Retinal pigment epithelial cell (primary cell): ENCODE data around the gene MYO18B.

Experiments used
- DNase-seq: peaks from one replicate; pipeline ENCODE4 v3.0.0-alpha.2; 2010; ENCODE audit warnings: low read depth
- H3K4me3 ChIP-seq: 2 replicates; pipeline ENCODE4 v1.5.1; 2011; ENCODE audit warnings: mild to moderate bottlenecking, low read length, control low read depth, moderate library complexity
- TF ChIP-seq, protein P1 (sequence below): conservative IDR thresholded peaks from 2 replicates; pipeline ENCODE4 v1.5.1; 2011; ENCODE audit warnings: low read depth, low read length, control low read depth, inconsistent platforms

MYO18B gene

DNA sequence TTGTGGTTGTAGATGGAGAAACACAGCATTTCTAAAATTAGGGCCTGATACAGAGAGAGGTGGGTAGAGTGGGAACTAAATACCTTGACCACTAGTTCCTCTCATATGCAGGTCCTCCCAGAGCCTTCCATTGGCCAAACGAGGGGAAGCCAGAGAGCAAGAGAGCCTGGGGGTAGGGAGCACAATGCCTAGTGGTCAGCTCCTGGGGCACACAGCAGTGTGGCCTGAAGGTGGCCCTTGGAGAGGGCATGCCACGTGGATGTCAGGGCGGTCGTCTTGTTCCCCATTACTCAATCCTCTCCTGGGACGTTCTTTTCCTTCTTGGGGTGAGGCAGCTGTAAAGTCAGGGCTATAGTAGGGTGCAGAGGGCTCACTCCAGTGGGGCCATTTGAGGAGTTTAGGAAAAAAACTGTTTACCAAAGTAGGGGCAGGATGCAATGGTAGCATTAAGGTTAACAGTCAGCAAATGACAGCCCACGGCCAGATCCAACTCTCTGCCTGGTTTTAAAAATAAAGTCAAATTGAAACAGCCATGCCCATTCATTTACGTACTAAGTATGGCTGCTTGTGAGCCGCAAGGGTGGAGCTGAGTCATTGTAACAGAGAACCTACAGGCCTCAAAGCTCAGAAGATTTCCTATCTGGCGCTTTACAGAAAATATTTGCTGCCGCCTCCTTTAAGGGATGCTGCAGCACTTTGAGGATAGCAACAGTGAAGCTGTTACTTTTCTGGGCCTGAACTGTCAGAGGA lies 7.6 kb downstream of the MYO18B start:
- no peak overlapping the region for H3K4me3 ChIP-seq
- TF ChIP-seq, protein P1, sequence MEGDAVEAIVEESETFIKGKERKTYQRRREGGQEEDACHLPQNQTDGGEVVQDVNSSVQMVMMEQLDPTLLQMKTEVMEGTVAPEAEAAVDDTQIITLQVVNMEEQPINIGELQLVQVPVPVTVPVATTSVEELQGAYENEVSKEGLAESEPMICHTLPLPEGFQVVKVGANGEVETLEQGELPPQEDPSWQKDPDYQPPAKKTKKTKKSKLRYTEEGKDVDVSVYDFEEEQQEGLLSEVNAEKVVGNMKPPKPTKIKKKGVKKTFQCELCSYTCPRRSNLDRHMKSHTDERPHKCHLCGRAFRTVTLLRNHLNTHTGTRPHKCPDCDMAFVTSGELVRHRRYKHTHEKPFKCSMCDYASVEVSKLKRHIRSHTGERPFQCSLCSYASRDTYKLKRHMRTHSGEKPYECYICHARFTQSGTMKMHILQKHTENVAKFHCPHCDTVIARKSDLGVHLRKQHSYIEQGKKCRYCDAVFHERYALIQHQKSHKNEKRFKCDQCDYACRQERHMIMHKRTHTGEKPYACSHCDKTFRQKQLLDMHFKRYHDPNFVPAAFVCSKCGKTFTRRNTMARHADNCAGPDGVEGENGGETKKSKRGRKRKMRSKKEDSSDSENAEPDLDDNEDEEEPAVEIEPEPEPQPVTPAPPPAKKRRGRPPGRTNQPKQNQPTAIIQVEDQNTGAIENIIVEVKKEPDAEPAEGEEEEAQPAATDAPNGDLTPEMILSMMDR: no peak
- no peak for DNase-seq

DNA sequence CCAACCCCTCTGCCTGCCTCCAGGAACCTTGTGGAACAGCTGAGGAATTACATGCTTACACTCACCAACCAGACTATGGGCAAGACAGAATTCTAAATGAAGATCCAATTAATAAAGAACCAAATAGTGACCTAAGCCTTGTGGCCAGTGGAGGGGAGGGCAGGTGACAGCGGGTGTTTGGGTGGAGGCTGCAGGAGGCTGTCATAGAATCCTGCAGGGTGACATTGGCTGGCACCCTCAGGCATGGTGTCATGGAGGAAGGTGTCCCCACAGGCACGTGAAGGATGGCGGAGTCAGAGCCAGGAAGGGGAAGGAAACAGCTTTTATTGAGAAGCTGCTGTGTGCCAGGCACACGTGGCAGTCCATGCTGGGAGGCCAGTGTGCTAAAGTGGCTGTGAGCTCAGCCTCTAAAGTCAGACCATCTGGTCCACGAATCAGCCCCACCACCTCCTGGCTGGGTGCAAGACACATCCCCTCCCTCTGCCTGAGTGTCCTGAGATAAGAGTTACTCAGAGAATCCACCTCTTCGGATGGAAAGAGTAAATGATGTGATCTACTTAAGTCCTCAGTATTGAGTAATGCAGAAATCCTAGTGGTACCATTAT lies 8.7 kb downstream of the MYO18B start:
- TF ChIP-seq, protein P1: no peak
- no peak for DNase-seq
- H3K4me3 ChIP-seq: no peak overlapping the region

DNA sequence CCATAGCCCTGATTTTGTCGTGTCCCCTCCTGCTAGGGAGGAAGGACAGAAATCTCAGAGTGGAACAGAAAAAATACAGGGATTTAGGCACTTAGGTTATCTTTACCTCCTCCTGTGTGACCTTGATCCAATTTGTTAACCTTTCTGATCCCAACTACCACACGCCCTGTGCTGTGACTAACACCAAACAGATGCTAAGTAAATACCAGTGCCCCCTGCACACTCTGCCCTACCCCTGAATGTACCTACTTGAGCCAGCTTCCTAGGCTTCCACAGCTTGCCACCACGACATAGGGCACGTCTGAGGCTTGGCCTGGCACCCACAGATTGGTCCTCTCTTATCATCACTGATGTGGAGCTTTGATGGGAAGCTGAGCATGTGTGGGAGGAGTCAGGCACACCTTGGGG lies 9.2 kb downstream of the MYO18B start:
- H3K4me3 ChIP-seq: no peak overlapping the region
- TF ChIP-seq, protein P1: no peak
- DNase-seq: no peak

DNA sequence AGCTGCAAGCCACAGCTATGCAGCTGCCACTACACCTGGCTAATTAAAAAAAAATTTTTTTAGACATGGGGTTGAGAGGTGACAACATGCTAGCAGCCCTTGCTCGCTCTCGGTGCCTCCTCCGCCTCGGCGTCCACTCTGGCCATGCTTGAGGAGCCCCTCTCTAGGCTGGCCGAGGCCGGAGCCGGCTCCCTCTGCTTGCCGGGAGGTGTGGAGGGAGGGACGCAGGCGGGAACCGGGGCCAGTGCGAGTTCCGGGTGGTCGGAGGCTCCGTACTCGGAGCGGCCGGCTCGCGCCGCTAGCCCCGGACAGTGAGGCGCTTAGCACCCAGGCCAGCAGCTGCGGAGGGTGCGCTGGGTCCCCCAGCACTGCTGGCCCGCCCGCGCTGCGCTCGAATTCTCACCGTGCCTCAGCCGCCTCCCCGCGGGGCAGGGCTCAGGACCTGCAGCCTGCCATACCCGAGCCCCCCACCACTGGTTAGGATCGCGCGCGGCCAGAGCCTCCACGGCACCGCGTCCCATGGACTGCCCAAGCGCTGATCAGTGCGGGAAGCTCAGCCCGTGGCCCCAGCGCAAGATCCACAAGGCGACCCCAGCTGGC lies 10.7 kb downstream of the MYO18B start:
- no peak for DNase-seq
- H3K4me3 ChIP-seq: no peak overlapping the region
- TF ChIP-seq, protein P1: no peak

DNA sequence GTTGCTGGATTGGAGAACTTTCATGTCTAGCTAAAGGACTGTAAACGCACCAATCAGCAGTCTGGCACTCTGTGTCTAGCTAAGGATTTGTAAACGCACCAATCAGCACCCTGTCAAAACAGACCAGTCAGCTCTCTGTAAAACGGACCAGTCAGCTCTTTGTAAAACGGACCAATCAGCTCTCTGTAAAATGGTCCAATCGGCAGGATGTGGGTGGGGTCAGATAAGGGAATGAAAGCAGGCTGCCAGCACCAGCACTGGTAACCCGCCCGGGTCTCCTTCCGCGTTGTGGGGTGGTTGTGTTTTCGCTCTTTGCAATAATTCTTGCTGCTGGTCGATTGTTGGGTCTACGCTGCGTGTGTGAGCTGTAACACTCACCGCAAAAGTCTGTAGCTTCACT lies 11.3 kb downstream of the MYO18B start:
- H3K4me3 ChIP-seq: no peak overlapping the region
- no peak for DNase-seq
- TF ChIP-seq, protein P1: no peak

DNA sequence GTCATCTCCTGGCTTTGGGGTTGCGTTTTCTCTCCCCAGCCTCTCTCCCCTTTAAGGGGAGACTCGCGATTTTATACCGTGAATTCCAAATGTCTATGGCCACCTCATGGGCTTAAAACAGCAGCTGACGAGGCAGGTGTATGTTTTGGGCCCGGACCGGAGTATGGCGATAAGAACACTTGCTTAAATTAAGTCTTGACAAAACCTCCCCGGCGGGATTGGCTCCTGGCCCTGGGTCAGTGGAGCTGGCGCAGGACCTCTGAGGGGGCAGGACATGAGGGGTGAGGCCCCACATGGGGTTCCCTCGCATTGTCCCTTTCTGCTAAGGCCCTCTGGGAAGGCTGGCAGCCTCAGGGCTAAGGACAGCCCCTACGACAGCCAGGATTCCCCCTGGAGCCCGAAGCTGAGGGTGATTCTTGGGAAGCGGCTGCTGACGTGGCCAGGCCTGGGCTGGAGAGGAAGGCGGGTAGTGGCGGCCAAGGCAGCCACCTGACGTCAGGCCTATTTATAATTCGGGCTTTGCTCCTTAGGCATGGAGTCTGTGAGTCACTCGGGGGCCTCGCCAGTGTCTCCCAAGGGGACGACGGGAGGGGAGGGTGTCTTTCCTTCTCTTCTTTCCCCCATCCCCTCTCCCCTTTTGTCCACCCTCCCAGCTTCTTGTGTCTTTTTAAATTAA lies 12.7 kb downstream of the MYO18B start:
- DNase-seq: peak; percentile 34
- no peak overlapping the region for H3K4me3 ChIP-seq
- TF ChIP-seq, protein P1: no peak
